PFSK-1 (cell line): ENCODE data around the gene KIF6.

Experiments
- FOXP2 ChIP-seq: optimal IDR thresholded peaks from 2 replicates; pipeline ENCODE3; 2011; ENCODE audit warnings: borderline replicate concordance, control low read depth, inconsistent platforms; ENCODE audit not compliant: insufficient read depth; ENCODE audit errors: extremely low read length, extremely low read depth
- POLR2AphosphoS5 ChIP-seq: IDR thresholded peaks from 2 replicates; pipeline ENCODE4 v1.6.1; 2012; ENCODE audit warnings: low read depth, mild to moderate bottlenecking, control low read depth, low read length, moderate library complexity
- SIN3A ChIP-seq: IDR thresholded peaks from 2 replicates; pipeline ENCODE4 v1.6.1; 2012; ENCODE audit warnings: mild to moderate bottlenecking, low read length, moderate library complexity, borderline replicate concordance; ENCODE audit not compliant: insufficient read depth
- TAF1 ChIP-seq: IDR thresholded peaks from 2 replicates; pipeline ENCODE4 v1.6.1; 2012; ENCODE audit warnings: low read length, control low read depth, borderline replicate concordance; ENCODE audit not compliant: insufficient read depth
- TF ChIP-seq, protein P1 (sequence below), 2 experiments: IDR thresholded peaks; 2 replicates each; pipeline versions ENCODE4 v1.6.1 to v1.8.0; 2011 to 2012; ENCODE audit warnings: low read depth in 2 of 2, low read length in 2 of 2, control low read depth in 1 of 2, inconsistent platforms in 1 of 2, mild to moderate bottlenecking in 1 of 2, moderate library complexity in 1 of 2; ENCODE audit not compliant: insufficient read depth in 1 of 2

KIF6 gene

GRCh38 chr6:39496456-39496855 is 228.8 kb downstream of the KIF6 start:
- TF ChIP-seq, protein P1, sequence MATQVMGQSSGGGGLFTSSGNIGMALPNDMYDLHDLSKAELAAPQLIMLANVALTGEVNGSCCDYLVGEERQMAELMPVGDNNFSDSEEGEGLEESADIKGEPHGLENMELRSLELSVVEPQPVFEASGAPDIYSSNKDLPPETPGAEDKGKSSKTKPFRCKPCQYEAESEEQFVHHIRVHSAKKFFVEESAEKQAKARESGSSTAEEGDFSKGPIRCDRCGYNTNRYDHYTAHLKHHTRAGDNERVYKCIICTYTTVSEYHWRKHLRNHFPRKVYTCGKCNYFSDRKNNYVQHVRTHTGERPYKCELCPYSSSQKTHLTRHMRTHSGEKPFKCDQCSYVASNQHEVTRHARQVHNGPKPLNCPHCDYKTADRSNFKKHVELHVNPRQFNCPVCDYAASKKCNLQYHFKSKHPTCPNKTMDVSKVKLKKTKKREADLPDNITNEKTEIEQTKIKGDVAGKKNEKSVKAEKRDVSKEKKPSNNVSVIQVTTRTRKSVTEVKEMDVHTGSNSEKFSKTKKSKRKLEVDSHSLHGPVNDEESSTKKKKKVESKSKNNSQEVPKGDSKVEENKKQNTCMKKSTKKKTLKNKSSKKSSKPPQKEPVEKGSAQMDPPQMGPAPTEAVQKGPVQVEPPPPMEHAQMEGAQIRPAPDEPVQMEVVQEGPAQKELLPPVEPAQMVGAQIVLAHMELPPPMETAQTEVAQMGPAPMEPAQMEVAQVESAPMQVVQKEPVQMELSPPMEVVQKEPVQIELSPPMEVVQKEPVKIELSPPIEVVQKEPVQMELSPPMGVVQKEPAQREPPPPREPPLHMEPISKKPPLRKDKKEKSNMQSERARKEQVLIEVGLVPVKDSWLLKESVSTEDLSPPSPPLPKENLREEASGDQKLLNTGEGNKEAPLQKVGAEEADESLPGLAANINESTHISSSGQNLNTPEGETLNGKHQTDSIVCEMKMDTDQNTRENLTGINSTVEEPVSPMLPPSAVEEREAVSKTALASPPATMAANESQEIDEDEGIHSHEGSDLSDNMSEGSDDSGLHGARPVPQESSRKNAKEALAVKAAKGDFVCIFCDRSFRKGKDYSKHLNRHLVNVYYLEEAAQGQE (IDR thresholded peaks at IDR 0.05; ENCODE audit: insufficient read depth in 1 of 2, low read depth in 2 of 2, low read length in 2 of 2): no peak
- TF ChIP-seq TAF1 (no peak), FOXP2 (no peak)

DNA sequence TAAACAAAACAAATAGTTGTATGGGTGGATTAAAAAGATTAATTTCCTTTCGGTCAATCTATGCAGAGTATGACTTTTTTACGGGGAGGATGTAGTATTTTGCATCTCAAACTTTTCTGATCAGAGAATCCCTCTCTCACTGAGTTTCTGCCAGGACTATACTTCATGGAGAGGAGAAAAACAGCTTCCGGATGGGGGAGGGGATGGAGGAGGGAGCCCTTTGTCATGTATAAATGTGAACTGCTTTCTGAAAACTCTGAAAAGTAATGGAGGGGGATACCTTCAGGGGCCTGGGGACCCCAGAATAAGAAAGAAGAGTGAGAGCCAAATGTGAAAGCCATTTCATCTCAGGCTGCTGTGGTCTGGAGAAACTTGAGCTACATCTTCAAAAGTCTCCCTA is 229.6 kb downstream of the KIF6 start:
- TF ChIP-seq TAF1 (no peak), SIN3A (no peak), POLR2AphosphoS5 (no peak), FOXP2 (no peak)
- TF ChIP-seq, protein P1 (IDR thresholded peaks at IDR 0.05; ENCODE audit: insufficient read depth in 1 of 2, low read depth in 2 of 2, low read length in 2 of 2): no peak

GRCh38 chr6:39494998-39495397 is 230.2 kb downstream of the KIF6 start:
- TF ChIP-seq POLR2AphosphoS5 (no peak), FOXP2 (no peak), SIN3A (no peak), TAF1 (no peak)
- TF ChIP-seq, protein P1 (IDR thresholded peaks at IDR 0.05; ENCODE audit: insufficient read depth in 1 of 2, low read depth in 2 of 2, low read length in 2 of 2): no peak

- TF ChIP-seq SIN3A (no peak), FOXP2 (no peak), POLR2AphosphoS5 (no peak), TAF1 (no peak)
- TF ChIP-seq, protein P1 (IDR thresholded peaks at IDR 0.05; ENCODE audit: insufficient read depth in 1 of 2, low read depth in 2 of 2, low read length in 2 of 2): no peak
Observed at GRCh38 chr6:39493777-39494176, 231.4 kb downstream of the KIF6 start.

- TF ChIP-seq TAF1 (no peak), FOXP2 (no peak), SIN3A (no peak), POLR2AphosphoS5 (no peak)
- TF ChIP-seq, protein P1 (IDR thresholded peaks at IDR 0.05; ENCODE audit: insufficient read depth in 1 of 2, low read depth in 2 of 2, low read length in 2 of 2): no peak
Observed at GRCh38 chr6:39493174-39493573, 232.0 kb downstream of the KIF6 start.
